Peyer's patch (tissue), 4 donors: ENCODE results near the gene HLA-G.

Experiments used
- CTCF ChIP-seq, 6 experiments: fragments of 450-650 bp in 4 of 6; fragments of 200-600 bp in 2 of 6; sonication (generic) in 1 of 6; IDR thresholded peaks; one replicate each; pipeline ENCODE4 v1.5.1; 2017 to 2019; ENCODE audit warnings: antibody characterized with exemption in 6 of 6, mild to moderate bottlenecking in 3 of 6, moderate library complexity in 1 of 6
- POLR2A ChIP-seq, 2 donors: fragments of 450-650 bp; IDR thresholded peaks; one replicate each; pipeline ENCODE4 v1.5.1; 2017; ENCODE audit warnings: antibody characterized with exemption in 2 of 2, mild to moderate bottlenecking in 2 of 2, moderate library complexity in 2 of 2

GRCh38 chr6:29827579-29828470 lies at the start of gene HLA-G:
- no peak for TF ChIP-seq CTCF (IDR thresholded peaks at IDR 0.05)
- no peak for TF ChIP-seq POLR2A (IDR thresholded peaks at IDR 0.05)
